ENCODE measurements around the gene KDM6B.
A peak's percentile ranks its signal among the peaks of the same experiment; 100 is the strongest.

The KDM6B gene

DNA sequence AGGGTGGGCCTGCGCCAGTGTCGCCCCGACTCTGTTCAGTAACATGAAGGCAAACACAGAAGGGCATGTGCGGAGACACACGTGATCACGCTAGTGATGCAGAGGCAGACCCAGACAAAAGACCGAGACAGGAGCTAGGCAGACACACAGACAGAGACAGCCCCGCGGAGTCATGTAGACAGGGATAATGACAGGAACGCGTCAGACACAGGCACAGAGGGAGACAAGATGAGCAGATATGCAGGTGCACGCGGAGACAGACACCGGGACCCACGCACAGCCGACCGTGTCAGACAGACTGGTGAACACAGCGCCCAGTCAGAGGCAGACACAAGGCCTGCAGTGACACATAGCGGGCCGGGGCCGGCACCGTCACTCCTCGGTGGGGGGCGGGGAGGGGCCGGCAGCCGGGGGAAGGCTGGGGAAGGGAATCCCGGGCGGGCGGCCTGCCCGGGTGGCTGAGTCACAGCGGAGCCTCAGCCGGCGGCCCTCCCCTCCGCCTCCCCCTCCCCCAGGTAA lies 7.4 kb downstream of the KDM6B start:
- peak; percentile 87 for DNase-seq (ENCODE audit: low spot score)

DNA sequence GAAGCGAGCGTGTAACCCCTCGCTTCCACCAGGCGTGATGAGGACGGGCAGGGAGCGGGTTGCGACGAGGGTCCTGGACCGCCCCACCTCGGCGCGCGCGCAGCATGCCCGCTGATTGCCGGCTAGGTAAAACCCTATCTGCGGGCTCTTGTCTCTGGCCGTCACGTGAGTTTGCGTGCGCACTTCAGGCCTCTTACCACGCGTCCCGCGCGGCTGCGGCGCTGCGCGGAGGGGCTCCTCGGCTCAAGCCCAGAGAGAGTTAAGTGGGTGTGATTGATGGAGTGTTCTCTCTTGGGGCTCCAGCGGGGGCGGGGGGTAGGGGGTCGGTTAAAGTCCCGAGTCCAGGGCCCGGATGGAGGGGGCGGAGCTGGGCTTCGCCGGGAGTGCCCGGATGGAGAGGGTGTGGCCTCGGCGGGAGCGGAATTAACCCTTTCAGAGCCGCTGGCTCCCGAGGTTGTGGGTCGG lies 7.9 kb downstream of the KDM6B start:
- peak; percentile 89 for DNase-seq (ENCODE audit: low spot score)

DNA sequence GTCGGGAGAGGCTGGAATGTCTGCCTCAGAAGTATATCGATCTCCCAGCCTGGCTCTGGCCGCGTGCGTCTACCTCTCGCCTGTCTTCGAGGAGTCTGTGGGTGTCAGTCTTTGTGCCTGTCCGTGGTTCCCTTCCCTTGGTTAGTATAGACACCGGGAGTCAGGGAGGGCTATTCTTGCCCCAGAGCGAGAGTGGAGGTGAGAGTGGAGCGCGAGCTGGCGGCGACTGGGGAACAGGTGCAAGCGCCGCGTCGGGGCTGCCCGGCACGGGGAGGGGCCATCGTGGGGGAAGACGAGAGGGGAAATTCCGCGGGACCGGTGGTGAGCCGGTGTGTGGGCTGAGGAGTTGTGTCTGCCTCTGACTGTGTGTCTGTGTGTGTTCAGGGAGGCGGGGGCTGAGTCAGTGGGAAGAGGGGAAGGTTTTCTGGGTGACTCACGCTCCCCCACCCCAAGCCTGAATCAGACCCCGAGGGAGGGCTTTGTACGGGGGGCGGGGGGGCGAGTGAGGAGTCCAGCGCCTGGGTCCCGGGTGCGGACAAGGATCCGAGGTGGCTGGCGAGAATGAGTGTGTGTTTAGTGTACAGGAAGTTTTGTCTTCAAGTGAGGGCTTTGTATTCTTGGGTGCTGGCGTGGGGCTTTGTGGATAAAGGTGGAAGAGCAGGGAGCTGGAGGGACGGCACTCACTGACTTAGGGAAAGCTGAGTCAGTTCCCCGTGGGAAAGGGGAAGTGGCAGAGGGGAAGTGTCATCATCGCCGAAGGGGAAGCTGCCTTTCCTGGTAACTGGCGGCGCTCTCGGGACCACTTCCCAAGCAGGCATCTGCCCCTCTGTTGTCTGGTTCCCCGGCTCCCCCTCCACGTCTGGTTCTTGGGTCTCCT lies 8.6 kb downstream of the KDM6B start:
- peak; percentile 81 for DNase-seq (ENCODE audit: low spot score)

DNA sequence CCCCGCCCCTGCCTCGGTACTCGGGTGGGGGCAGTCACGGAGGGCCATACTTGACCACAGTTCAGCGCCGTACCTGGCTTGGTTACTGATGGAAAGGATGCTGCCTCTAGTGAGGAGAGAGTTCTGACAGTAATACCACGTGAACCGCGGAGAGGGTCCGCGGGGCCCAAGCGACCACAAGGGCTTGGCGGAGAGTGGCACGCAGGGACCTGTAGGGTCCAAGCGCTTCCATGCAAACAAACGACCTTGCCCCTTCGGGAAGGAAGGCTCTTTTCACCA lies 9.2 kb downstream of the KDM6B start:
- DNase-seq (ENCODE audit: low spot score): no peak

- peak; percentile 76 for DNase-seq (ENCODE audit: low spot score)
Measured at GRCh38 chr17:7843536-7844291, 9.7 kb downstream of the KDM6B start.

DNA sequence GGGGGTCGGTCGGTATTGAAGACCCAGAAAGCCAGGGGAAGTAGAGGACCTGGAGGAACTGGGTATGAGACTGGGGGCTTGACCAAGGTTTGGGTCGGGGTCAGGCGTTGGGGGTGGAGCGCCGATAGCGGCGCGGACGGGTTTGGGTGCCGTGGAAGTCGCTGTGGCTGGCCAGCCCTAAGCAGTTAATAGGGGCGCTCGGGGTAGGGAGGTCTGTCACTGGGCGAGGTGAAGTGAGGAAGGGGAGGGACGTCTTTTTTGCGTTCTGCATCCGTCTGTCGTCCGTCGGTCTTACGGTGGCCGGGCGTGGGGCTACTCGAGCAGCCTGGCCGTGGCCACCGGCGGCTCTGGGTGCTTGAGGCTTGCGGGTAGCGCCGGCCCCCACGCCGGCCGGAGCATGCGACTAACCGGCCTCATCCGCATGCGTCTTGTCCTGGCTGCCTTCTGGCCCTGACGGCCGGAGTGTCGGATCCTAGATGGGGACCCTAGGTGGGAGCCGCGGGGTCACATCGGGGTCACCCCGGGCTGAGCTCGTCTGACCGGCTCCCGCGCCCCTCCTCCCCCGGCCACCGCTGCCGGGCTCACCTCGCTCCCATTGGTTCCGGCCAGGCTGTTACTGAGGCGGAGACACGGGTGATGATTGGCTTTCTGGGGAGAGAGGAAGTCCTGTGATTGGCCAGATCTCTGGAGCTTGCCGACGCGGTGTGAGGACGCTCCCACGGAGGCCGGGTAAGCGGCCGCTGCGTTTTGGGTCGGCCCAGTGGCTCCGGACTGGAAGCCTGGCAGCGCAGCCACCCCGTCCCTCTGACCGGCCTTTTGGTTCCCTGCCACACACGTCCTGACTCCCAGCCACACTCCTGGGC lies 10.5 kb downstream of the KDM6B start:
- peak; percentile 95 for DNase-seq (ENCODE audit: low spot score)

- DNase-seq (ENCODE audit: low spot score): no peak
Measured at GRCh38 chr17:7845359-7846062, 11.5 kb downstream of the KDM6B start.

DNA sequence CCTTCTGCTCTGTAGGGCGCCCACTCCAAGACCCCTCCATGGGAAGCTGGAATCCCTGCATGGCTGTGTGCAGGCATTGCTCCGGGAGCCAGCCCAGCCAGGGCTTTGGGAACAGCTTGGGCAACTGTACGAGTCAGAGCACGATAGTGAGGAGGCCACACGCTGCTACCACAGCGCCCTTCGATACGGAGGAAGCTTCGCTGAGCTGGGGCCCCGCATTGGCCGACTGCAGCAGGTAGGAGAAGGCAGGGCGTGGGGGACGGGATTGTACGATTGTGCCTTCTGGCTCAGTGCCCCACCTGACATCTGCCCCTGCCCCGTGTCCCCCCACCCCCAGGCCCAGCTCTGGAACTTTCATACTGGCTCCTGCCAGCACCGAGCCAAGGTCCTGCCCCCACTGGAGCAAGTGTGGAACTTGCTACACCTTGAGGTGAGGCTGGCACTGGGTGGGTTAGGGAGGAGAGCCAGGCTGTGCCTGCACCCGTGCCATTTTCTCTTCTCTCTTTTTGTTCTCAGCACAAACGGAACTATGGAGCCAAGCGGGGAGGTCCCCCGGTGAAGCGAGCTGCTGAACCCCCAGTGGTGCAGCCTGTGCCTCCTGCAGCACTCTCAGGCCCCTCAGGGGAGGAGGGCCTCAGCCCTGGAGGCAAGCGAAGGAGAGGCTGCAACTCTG lies 12.2 kb downstream of the KDM6B start:
- no peak for DNase-seq (ENCODE audit: low spot score)

- no peak for DNase-seq (ENCODE audit: low spot score)
Measured at GRCh38 chr17:7846765-7847661, 13.0 kb downstream of the KDM6B start.

- no peak for DNase-seq (ENCODE audit: low spot score)
Measured at GRCh38 chr17:7848131-7848579, 14.1 kb downstream of the KDM6B start.

DNA sequence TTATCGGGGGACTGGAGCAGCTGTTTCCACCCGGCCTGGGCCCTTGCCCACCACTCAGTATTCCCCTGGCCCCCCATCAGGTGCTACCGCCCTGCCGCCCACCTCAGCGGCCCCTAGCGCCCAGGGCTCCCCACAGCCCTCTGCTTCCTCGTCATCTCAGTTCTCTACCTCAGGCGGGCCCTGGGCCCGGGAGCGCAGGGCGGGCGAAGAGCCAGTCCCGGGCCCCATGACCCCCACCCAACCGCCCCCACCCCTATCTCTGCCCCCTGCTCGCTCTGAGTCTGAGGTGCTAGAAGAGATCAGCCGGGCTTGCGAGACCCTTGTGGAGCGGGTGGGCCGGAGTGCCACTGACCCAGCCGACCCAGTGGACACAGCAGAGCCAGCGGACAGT lies 14.7 kb downstream of the KDM6B start:
- no peak for DNase-seq (ENCODE audit: low spot score)

GRCh38 chr17:7849130-7849750 lies 15.2 kb downstream of the KDM6B start:
- DNase-seq (ENCODE audit: low spot score): no peak

GRCh38 chr17:7849751-7850504 lies 15.9 kb downstream of the KDM6B start:
- no peak for DNase-seq (ENCODE audit: low spot score)

- DNase-seq (ENCODE audit: low spot score): no peak
Measured at GRCh38 chr17:7850701-7851437, 16.9 kb downstream of the KDM6B start.

GRCh38 chr17:7851438-7852261 lies 17.6 kb downstream of the KDM6B start:
- peak; percentile 96 for DNase-seq (ENCODE audit: low spot score)

DNA sequence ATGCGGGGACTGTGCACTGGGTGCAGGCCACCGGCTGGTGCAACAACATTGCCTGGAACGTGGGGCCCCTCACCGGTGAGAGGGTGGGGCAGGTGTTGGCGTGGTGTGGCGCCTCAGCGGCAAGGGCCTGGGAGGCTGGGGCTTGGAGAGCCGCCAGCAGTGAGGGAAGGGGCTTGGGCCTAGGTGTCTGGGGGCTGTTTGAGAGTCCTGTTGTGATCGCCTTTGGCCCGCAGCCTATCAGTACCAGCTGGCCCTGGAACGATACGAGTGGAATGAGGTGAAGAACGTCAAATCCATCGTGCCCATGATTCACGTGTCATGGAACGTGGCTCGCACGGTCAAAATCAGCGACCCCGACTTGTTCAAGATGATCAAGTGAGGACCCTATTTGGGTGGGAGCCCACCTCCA lies 18.2 kb downstream of the KDM6B start:
- DNase-seq (ENCODE audit: low spot score): no peak
